Transverse colon (tissue), 4 donors: ENCODE results near the gene CASTOR1. TPM values are rescaled to one million over a fixed set of nuclear protein-coding genes. Genes with fewer than 3 reads are reported as not detected.

Experiments used
- DNase-seq: peaks from one replicate; pipeline ENCODE4 v3.0.0-alpha.2; 2019
- H3K27ac ChIP-seq, 4 donors: fragments of 200-600 bp; sonication (generic); 2 replicates each; pipeline ENCODE4 v1.5.1; 2016 to 2018; ENCODE audit warnings: inconsistent platforms in 4 of 4
- H3K27me3 ChIP-seq: fragments of 200-600 bp; sonication (generic); 2 replicates; pipeline ENCODE4 v1.5.1; 2017; ENCODE audit warnings: inconsistent platforms
- H3K36me3 ChIP-seq, 4 donors: fragments of 200-600 bp; sonication (generic); 2 replicates each; pipeline ENCODE4 v1.5.1; 2017 to 2019; ENCODE audit warnings: inconsistent platforms in 4 of 4
- H3K4me1 ChIP-seq, 4 donors: fragments of 200-600 bp; sonication (generic); 2 replicates each; pipeline ENCODE4 v1.5.1; 2017 to 2020; ENCODE audit warnings: inconsistent platforms in 4 of 4
- H3K4me3 ChIP-seq, 4 donors: fragments of 200-600 bp; sonication (generic); 1 replicate in 1 of 4; 2 replicates in 3 of 4; pipeline versions ENCODE4 v1.5.1 to v1.6.1; 2017 to 2019; ENCODE audit warnings: inconsistent platforms in 4 of 4
- H3K9me3 ChIP-seq, 2 donors: fragments of 200-600 bp; sonication (generic); 2 replicates each; pipeline ENCODE4 v1.5.1; 2017 to 2019; ENCODE audit warnings: inconsistent platforms in 2 of 2
- CTCF ChIP-seq, 5 experiments: fragments of 200-600 bp in 3 of 5; fragments of 450-650 bp in 2 of 5; sonication (generic) in 3 of 5; IDR thresholded peaks; 1 replicate in 2 of 5; 2 replicates in 3 of 5; pipeline ENCODE4 v1.5.1; 2016 to 2017; ENCODE audit warnings: antibody characterized with exemption in 5 of 5, inconsistent platforms in 3 of 5, mild to moderate bottlenecking in 2 of 5, moderate library complexity in 1 of 5
- EP300 ChIP-seq: sonication (generic); formaldehyde crosslinking; IDR thresholded peaks from one replicate; pipeline ENCODE4 v1.6.1; 2017; ENCODE audit warnings: antibody characterized with exemption, low read depth
- POLR2A ChIP-seq: fragments of 450-650 bp; IDR thresholded peaks from one replicate; pipeline ENCODE4 v1.6.1; 2016; ENCODE audit warnings: antibody characterized with exemption, mild to moderate bottlenecking, moderate library complexity
- POLR2AphosphoS5 ChIP-seq, 3 donors: sonication (generic); formaldehyde crosslinking; IDR thresholded peaks; one replicate each; pipeline ENCODE4 v1.6.1; 2016; ENCODE audit warnings: antibody characterized with exemption in 3 of 3
- WGBS, 2 donors: methylation state at CpG; one replicate each; pipeline ENCODE4 v1.1.5; 2018; ENCODE audit warnings: low coverage in 1 of 2; 5-methylcytosine and 5-hydroxymethylcytosine counted together
- in situ Hi-C, 4 donors: fragments of 200-750 bp; cut with MboI; loops; one replicate each; pipeline versions ENCODE4 v1.15.0 to v1.15.1; 2017; ENCODE audit warnings: low sequenced_read_pairs in 3 of 4, low pct_ligation_motif_present in 1 of 4, low pct_unique_long_range_greater_than_20kb in 1 of 4
- intact Hi-C: fragments of 100-400 bp; cut with DNase I; formaldehyde crosslinking; loops from one replicate; pipeline ENCODE4 v1.15.1; 2023; ENCODE audit warnings: low total_unique reads
- total RNA-seq, 4 donors: library from RNA; depleted of rRNA; stranded (reverse); fragments of >200 nt; gene quantifications; one replicate each; pipeline ENCODE4 v1.1.0, GENCODE V29; 2016

Gene CASTOR1
- total RNA-seq, 4 donors from 2014 or later = 5.6 to 6.8 TPM; not detected in 2

- intact Hi-C loops (no loop called here), in situ Hi-C loops (loop anchor here in 2 of 4 donors (10.0 to 25.0 kb wide), 2 partner anchors 99 to 102 kb away; partner anchors contain the start of genes RNF215 (in 2 of the 2) and SEC14L2 (in 1 of the 2))
These were observed 4.0 kb downstream of the CASTOR1 start for GRCh38 chr22:30285176-30285845.

GRCh38 chr22:30284666-30285065, 4.6 kb downstream of the CASTOR1 start:
- H3K4me1 ChIP-seq = peaks cover 9 to 23% (median 13%) of the 10 kb centered on the region in 4 donors
- intact Hi-C loops = no loop called here
- no peak for TF ChIP-seq POLR2A
- no peak for TF ChIP-seq CTCF (IDR thresholded peaks at IDR 0.05)
- TF ChIP-seq EP300 = no peak
- TF ChIP-seq POLR2AphosphoS5 (IDR thresholded peaks at IDR 0.05) = no peak
- H3K9me3 ChIP-seq = no peaks in the 10 kb centered on the region
- DNase-seq = no peak
- WGBS, 2 donors = 96% methylated on average over 4 of the region's 4 CpGs; no CpG with 5 or more reads in 1 of the 2 donors
- in situ Hi-C loops = loop anchor here in 2 of 4 donors (10.0 to 25.0 kb wide), 2 partner anchors 100 to 103 kb away; partner anchors contain the start of genes RNF215 (in 2 of the 2) and SEC14L2 (in 1 of the 2)
- H3K36me3 ChIP-seq = no peaks in the 10 kb centered on the region
- H3K27me3 ChIP-seq = no peaks in the 10 kb centered on the region
- H3K27ac ChIP-seq = no peak overlapping the region
- no peak overlapping the region for H3K4me3 ChIP-seq

More at GRCh38 chr22:30285176-30285845, 4.0 kb downstream of the CASTOR1 start:
- H3K36me3 ChIP-seq = no peaks in the 10 kb centered on the region
- DNase-seq = no peak
- TF ChIP-seq POLR2A (no peak), EP300 (no peak), CTCF (IDR thresholded peaks at IDR 0.05) (no peak), POLR2AphosphoS5 (IDR thresholded peaks at IDR 0.05) (no peak)
- H3K4me1 ChIP-seq = peaks cover 14 to 27% (median 19%) of the 10 kb centered on the region in 4 donors
- no peaks in the 10 kb centered on the region for H3K9me3 ChIP-seq
- no peaks in the 10 kb centered on the region for H3K27me3 ChIP-seq
- no peak overlapping the region for H3K4me3 ChIP-seq
- WGBS, 2 donors = 90% methylated on average over 26 of the region's 27 CpGs; no CpG with 5 or more reads in 1 of the 2 donors
- no peak overlapping the region for H3K27ac ChIP-seq

- no peak for TF ChIP-seq POLR2A
- no peak for TF ChIP-seq POLR2AphosphoS5 (IDR thresholded peaks at IDR 0.05)
- no peak for TF ChIP-seq EP300
- no peak for TF ChIP-seq CTCF (IDR thresholded peaks at IDR 0.05)
- intact Hi-C loops = no loop called here
- H3K36me3 ChIP-seq = no peaks in the 10 kb centered on the region
- in situ Hi-C loops = loop anchor here in 2 of 4 donors (10.0 to 25.0 kb wide), 2 partner anchors 101 to 103 kb away; partner anchors contain the start of genes RNF215 (in 2 of the 2) and SEC14L2 (in 1 of the 2)
- H3K4me1 ChIP-seq = peaks cover 9 to 24% (median 13%) of the 10 kb centered on the region in 4 donors
- DNase-seq = no peak
- H3K27me3 ChIP-seq = no peaks in the 10 kb centered on the region
- H3K9me3 ChIP-seq = no peaks in the 10 kb centered on the region
- H3K27ac ChIP-seq = no peak overlapping the region
- no peak overlapping the region for H3K4me3 ChIP-seq
- 80 to 85% methylated on average over 2 to 8 of the region's 9 CpGs for WGBS, 2 donors
These were observed 5.1 kb downstream of the CASTOR1 start for GRCh38 chr22:30284172-30284571.

- no peak for DNase-seq
- Histone ChIP-seq H3K4me3 (no peak overlapping the region), H3K36me3 (no peaks in the 10 kb centered on the region), H3K4me1 (peaks cover 6 to 17% (median 11%) of the 10 kb centered on the region in 4 donors), H3K27ac (no peak overlapping the region), H3K27me3 (no peaks in the 10 kb centered on the region), H3K9me3 (no peaks in the 10 kb centered on the region)
- intact Hi-C loops = no loop called here
- no peak for TF ChIP-seq POLR2AphosphoS5 (IDR thresholded peaks at IDR 0.05)
- no peak for TF ChIP-seq POLR2A
- no peak for TF ChIP-seq EP300
- TF ChIP-seq CTCF (IDR thresholded peaks at IDR 0.05) = no peak
- 79% methylated on average over 4 of the region's 4 CpGs; no CpG with 5 or more reads in 1 of the 2 donors for WGBS, 2 donors
- in situ Hi-C loops = loop anchor here in 2 of 4 donors (10.0 to 25.0 kb wide), 2 partner anchors 101 to 104 kb away; partner anchors contain the start of genes RNF215 (in 2 of the 2) and SEC14L2 (in 1 of the 2)
These were observed 6.0 kb downstream of the CASTOR1 start for GRCh38 chr22:30283342-30283741.
